Activated naive CD4-positive, alpha-beta T cell treated with anti-CD3 and anti-CD28 coated beads, Interleukin-2, amount 50 U/mL, for 72 hours (primary cell): ENCODE measurements around the gene LRRK2. TPM values are rescaled to one million over a fixed set of nuclear protein-coding genes. Genes with fewer than 3 reads are reported as not detected.

Experiments
- ATAC-seq, 2 donors: fragments of 150-1000 bp; cut with Tn5 transposase; 2 replicates each; pipeline ENCODE4 v1.10.0; 2021; ENCODE audit warnings: mild to moderate bottlenecking in 2 of 2, moderate library complexity in 2 of 2
- DNase-seq, 2 donors: peaks; one replicate each; pipeline ENCODE4 v3.0.0; 2021 to 2022; ENCODE audit warnings: low spot score in 2 of 2
- H3K27ac Mint-ChIP-seq, 2 donors: one replicate each; pipeline ENCODE4 v1.8.0; 2022; ENCODE audit warnings: mild to moderate bottlenecking in 2 of 2, mixed read lengths in 2 of 2
- H3K36me3 Mint-ChIP-seq, 2 donors: one replicate each; pipeline ENCODE4 v1.8.0; 2022; ENCODE audit warnings: mixed read lengths in 2 of 2
- H3K9me3 Mint-ChIP-seq, 2 donors: one replicate each; pipeline ENCODE4 v1.8.0; 2022; ENCODE audit warnings: mixed read lengths in 2 of 2
- total RNA-seq, 2 donors: library from RNA; stranded (reverse); gene quantifications; one replicate each; pipeline ENCODE4 v1.2.3, GENCODE V29; 2022

LRRK2 gene
- total RNA-seq, 2 donors from 2014 or later: not detected

DNA sequence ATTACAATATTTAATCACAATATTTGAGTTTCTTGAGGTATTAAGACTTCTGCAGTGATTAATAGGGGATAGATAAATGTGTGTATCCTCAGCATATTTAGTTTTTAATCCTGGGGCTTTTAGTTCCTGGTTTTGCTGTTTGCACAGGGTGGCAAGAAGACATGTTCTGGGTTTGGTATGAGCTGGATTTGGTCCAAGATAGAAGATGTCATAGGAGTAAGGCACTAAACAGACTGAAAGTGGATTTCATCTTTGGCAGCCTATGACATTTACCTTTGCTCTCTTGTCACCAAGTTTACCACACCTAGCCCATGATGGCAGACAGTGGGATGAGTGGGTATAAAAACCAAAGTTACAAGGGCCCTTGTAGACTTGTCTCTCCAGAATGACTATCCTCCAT is 168.2 kb downstream of the LRRK2 start:
- DNase-seq: no peak
- no peaks in the 10 kb centered on the region for H3K36me3 Mint-ChIP-seq
- H3K27ac Mint-ChIP-seq: no peak overlapping the region
- peaks cover 0 to 6% of the 10 kb centered on the region in 2 donors for H3K9me3 Mint-ChIP-seq
- no peak for ATAC-seq

DNA sequence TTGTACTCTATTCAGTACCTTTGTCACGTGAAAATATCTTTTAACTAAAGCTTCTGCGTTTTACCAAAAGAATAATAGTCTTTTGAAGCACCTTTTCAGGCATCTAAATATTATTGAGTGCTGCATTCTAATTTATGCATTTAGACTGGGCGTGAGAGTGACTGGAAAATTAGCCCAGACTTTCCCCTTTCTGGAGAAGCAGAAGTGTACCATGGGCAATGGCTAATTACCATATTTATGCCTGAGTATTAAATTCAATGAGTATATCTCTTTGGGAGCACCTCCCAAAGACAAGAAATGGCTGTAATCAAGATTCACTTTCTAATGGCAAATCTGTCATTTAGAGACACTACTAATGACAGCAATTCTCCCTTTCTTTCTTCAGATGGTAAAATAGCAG is 174.9 kb downstream of the LRRK2 start:
- Mint-ChIP-seq H3K9me3 (peaks cover 6 to 7% of the 10 kb centered on the region in 2 donors), H3K27ac (no peak overlapping the region), H3K36me3 (no peaks in the 10 kb centered on the region)
- no peak for DNase-seq
- ATAC-seq: no peak

DNA sequence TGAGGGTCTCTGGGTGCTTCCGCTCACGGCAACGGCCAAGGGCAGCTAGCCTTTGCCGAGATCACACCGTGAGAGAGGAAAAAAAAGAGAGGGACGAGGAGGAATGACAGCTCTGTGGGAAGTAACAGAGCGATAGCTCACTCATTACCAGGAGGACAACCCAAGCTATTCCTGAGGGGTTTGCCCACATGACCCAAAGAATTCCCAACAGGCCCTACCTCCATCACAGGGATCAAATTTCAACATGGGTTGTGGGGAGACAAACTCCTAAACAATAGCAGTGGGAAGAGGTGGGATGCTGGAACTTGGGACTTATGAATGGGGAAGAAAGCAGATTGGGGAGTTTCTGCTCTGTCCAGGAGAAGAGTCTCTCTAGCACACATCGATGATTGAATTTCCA is 180.6 kb downstream of the LRRK2 start:
- Mint-ChIP-seq H3K9me3 (peaks cover 0 to 2% of the 10 kb centered on the region in 2 donors), H3K27ac (no peak overlapping the region), H3K36me3 (no peaks in the 10 kb centered on the region)
- ATAC-seq: no peak
- no peak for DNase-seq

Other genes with a start within 250 kb of the LRRK2 start
- gene SLC2A13, start 118.9 kb upstream of the LRRK2 start, total RNA-seq: 1 to 10 TPM; 2.4 to 5.0 TPM